Lung (tissue), 12 donors: ENCODE measurements around the gene CXXC5. TPM values are rescaled to one million over a fixed set of nuclear protein-coding genes. Genes with fewer than 3 reads are reported as not detected.

Experiments used
- ATAC-seq: fragments of 200-7000 bp; cut with Tn5 transposase; one replicate; pipeline ENCODE4 v1.9.1; 2020; ENCODE audit warnings: moderate number of reproducible peaks; ENCODE audit not compliant: insufficient read depth, low FRiP score
- DNase-seq, 3 donors: peaks; one replicate each; pipeline ENCODE4 v3.0.0-alpha.2; 2013 to 2017
- H3K27ac ChIP-seq, 2 donors: one replicate each; pipeline ENCODE4 v1.5.1; 2013; ENCODE audit warnings: mild to moderate bottlenecking in 2 of 2, moderate library complexity in 2 of 2, control low read depth in 1 of 2, inconsistent platforms in 1 of 2, low read depth in 1 of 2, low read length in 1 of 2
- H3K27me3 ChIP-seq, 3 donors: one replicate each; pipeline ENCODE4 v1.5.1; 2013; ENCODE audit warnings: low read length in 2 of 3; ENCODE audit not compliant: control insufficient read depth in 3 of 3, insufficient read depth in 3 of 3
- H3K36me3 ChIP-seq, 4 donors: one replicate each; pipeline ENCODE4 v1.5.1; 2013; ENCODE audit warnings: low read length in 4 of 4, mild to moderate bottlenecking in 1 of 4, moderate library complexity in 1 of 4; ENCODE audit not compliant: control insufficient read depth in 4 of 4, insufficient read depth in 4 of 4
- H3K4me1 ChIP-seq, 5 donors: one replicate each; pipeline ENCODE4 v1.5.1; 2013; ENCODE audit warnings: low read length in 5 of 5, mild to moderate bottlenecking in 2 of 5, moderate library complexity in 1 of 5; ENCODE audit not compliant: control insufficient read depth in 5 of 5, insufficient read depth in 5 of 5
- H3K4me3 ChIP-seq: one replicate; pipeline ENCODE4 v1.5.1; 2013; ENCODE audit warnings: mild to moderate bottlenecking, control low read depth, moderate library complexity
- H3K9ac ChIP-seq, 2 donors: one replicate each; pipeline ENCODE4 v1.5.1; 2013; ENCODE audit warnings: low read length in 2 of 2, control low read depth in 1 of 2; ENCODE audit not compliant: insufficient read depth in 1 of 2
- H3K9me3 ChIP-seq, 4 donors: one replicate each; pipeline ENCODE4 v1.5.1; 2013; ENCODE audit warnings: low read length in 3 of 4, mild to moderate bottlenecking in 1 of 4, moderate library complexity in 1 of 4; ENCODE audit not compliant: control insufficient read depth in 4 of 4, insufficient read depth in 3 of 4
- WGBS, 2 donors: extraction: QIAGEN DNeasy Blood & Tissue Kit; methylation state at CpG; one replicate each; pipeline ENCODE4 v1.1.7; 2013; 5-methylcytosine and 5-hydroxymethylcytosine counted together
- polyA plus RNA-seq, 2 donors: library from polyadenylated mRNA; stranded (reverse); fragments of 200-250 nt; gene quantifications; one replicate each; pipeline ENCODE4 v1.2.1, GENCODE V29; 2013
- total RNA-seq, 2 donors: library from RNA; depleted of rRNA in 1 of 2; stranded (reverse); fragments of >200 nt in 1 of 2; gene quantifications; one replicate each; pipeline ENCODE4 v1.2.1, GENCODE V29; 2014 to 2021
- TF ChIP-seq, protein P1 (sequence below): IDR thresholded peaks from 2 replicates; pipeline ENCODE4 v1.5.1; 2012; ENCODE audit warnings: mild to moderate bottlenecking; ENCODE audit errors: control extremely low read depth, extremely low read depth
- donor health status: control.
- donor health status: control.
- donor health status: Bipolar disorder and iron deficiency.
- donor health status: healthy.
- donor health status: DM: yes; HTN: yes; CAD: no.

The CXXC5 gene
- total and polyA plus RNA-seq, 4 donors, result 20.7 to 39.8 (median 25.0) TPM

- TF ChIP-seq, protein P1, sequence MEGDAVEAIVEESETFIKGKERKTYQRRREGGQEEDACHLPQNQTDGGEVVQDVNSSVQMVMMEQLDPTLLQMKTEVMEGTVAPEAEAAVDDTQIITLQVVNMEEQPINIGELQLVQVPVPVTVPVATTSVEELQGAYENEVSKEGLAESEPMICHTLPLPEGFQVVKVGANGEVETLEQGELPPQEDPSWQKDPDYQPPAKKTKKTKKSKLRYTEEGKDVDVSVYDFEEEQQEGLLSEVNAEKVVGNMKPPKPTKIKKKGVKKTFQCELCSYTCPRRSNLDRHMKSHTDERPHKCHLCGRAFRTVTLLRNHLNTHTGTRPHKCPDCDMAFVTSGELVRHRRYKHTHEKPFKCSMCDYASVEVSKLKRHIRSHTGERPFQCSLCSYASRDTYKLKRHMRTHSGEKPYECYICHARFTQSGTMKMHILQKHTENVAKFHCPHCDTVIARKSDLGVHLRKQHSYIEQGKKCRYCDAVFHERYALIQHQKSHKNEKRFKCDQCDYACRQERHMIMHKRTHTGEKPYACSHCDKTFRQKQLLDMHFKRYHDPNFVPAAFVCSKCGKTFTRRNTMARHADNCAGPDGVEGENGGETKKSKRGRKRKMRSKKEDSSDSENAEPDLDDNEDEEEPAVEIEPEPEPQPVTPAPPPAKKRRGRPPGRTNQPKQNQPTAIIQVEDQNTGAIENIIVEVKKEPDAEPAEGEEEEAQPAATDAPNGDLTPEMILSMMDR, result no peak
- Histone ChIP-seq H3K4me3 (peak overlapping the region; percentile 14), H3K27me3 (no peaks in the 10 kb centered on the region), H3K27ac (peak overlapping the region; percentile 92 to 95), H3K9ac (peak overlapping the region; percentile 37 to 40), H3K4me1 (peaks cover 6 to 46% (median 18%) of the 10 kb centered on the region in 5 donors), H3K36me3 (no peaks in the 10 kb centered on the region), H3K9me3 (no peaks in the 10 kb centered on the region)
- peak; percentile 55 to 73 (median 68) for DNase-seq
- peak; percentile 28 for ATAC-seq
- 6% methylated on average over 55 of the region's 55 CpGs for WGBS, 2 donors
Observed at GRCh38 chr5:139668064-139668880, 20.1 kb downstream of the CXXC5 start.

DNA sequence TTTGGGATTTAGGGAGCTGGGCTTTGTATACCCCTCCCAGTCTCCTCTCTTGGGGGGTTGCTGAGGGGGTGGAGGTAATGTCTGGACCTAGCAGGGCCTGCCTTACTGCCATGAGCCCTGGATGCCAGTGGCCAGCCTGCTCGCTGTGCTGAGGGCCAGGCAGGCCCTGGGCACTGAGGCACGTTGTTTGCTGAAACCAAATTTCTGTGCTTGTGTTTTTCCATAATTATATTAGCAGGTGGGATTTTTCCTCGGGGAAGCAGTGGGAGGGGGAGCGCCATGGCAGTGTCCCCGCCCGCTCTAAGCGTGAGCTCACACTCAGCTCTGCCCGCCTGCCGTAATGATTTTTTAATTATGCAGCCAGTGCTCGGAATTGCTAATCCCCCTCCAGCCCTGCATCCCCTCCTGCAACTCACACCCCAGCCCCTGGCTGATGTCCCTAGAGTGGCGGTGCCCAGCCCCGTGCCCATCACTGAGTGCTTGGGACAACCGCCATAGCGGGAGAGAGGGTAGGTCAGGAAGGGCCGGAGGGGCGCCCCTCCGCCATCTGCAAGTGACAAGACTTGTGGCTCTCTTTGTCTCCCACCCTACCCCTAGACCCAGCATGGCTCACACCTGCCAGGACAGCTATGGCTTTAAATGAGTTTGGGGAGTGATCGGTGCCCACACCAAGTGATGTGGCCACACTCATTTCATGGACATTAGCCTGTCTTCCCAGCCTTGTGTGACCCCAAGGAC lies 20.9 kb downstream of the CXXC5 start:
- DNase-seq (peak in 1 of 3 donors; percentile 24), ATAC-seq (no peak)
- H3K27ac ChIP-seq, result peak overlapping the region; percentile 92 to 95
- H3K4me1 ChIP-seq, result peaks cover 6 to 51% (median 22%) of the 10 kb centered on the region in 5 donors
- H3K9me3 ChIP-seq, result no peaks in the 10 kb centered on the region
- WGBS, 2 donors, result 79 to 80% methylated on average over 18 of the region's 18 CpGs
- no peak overlapping the region for H3K9ac ChIP-seq
- no peak overlapping the region for H3K4me3 ChIP-seq
- no peaks in the 10 kb centered on the region for H3K36me3 ChIP-seq
- TF ChIP-seq, protein P1, result no peak
- no peaks in the 10 kb centered on the region for H3K27me3 ChIP-seq

DNA sequence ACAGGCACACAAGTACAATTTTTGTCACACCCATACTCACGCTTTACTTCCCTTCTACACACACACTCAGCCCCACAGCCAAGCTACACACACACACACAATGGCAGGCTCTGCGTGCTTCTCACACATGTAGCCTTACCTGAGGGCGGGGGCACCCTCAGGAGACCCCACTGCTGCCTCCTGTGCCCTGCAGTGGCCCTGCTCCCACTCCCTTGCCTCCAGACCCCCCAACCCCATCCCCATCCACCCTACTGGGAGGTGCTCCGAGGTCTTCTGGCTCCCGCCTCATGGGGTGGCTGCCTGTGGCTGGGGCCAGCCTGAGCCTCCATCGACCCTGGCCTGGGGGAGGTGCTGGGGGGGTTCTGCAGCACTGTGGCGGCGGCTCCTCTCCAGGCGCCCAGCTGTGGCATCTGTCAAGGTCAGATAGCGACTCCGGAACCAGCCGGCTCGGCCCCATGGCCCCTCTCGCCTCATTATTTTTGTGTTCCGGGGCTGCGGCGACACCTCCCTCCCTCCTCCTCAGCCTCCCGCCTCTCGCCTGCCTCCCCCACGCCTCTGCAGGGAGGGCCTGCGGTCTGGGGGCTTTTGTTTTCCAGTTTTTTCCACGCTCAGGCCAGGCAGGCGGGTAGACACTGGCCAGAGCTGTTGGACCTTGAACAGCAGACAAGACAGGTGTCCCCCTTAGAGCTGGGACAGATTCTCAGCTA lies 21.7 kb downstream of the CXXC5 start:
- TF ChIP-seq, protein P1, result no peak
- Histone ChIP-seq H3K9me3 (no peaks in the 10 kb centered on the region), H3K9ac (no peak overlapping the region), H3K4me3 (no peak overlapping the region), H3K27ac (peak overlapping the region; percentile 7 to 95), H3K27me3 (no peaks in the 10 kb centered on the region), H3K36me3 (no peaks in the 10 kb centered on the region), H3K4me1 (peaks cover 6 to 54% (median 26%) of the 10 kb centered on the region in 5 donors)
- 35 to 48% methylated on average over 23 of the region's 23 CpGs for WGBS, 2 donors
- ATAC-seq, result no peak
- DNase-seq, result peak; percentile 62 to 78 (median 74)
